GM12892 (cell line): ENCODE data around the gene ETNK1.

ENCODE experiments used
- POLR2A ChIP-seq: IDR thresholded peaks from 2 replicates; pipeline ENCODE4 v1.6.1; 2011; ENCODE audit warnings: low read depth, low read length, control low read depth
- POLR2AphosphoS5 ChIP-seq: IDR thresholded peaks from 2 replicates; pipeline ENCODE4 v1.6.1; 2011; ENCODE audit warnings: low read depth, low read length, control low read depth

DNA sequence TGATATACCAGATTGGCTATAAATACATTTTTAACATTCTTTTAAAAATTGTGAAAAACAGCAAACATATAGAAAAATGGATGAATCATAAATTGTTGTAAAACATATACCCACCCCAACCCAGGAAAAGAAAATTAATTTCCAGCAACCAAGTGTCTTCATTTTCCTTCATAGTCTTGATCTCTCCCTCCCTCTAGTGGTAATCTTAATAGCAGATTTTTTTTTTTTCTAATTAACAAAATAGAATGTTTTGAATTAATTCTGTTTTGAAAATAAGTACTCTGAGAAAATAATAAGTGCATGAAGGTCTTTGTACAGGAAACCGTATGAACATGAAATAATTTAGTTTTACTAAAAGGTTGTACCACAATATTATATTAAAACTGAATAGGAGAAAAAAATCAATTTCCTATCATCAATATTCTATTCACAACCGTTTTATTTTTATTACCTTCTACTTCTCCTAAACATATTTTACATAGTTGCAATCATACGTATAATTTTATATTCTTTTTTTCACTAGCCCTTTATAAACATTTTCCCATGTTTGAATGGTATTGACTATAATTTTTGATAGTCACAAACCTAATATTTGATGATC is 7.0 kb downstream of the ETNK1 start:
- TF ChIP-seq POLR2A (no peak), POLR2AphosphoS5 (no peak)
